ENCODE measurements around the gene MTCL1. TPM values are rescaled to one million over a fixed set of nuclear protein-coding genes. Genes with fewer than 3 reads are reported as not detected.

MTCL1 gene
- total RNA-seq, 1 donor from 2014 or later = 10.0 TPM

- FAIRE-seq = no peak
These were observed 89.0 kb downstream of the MTCL1 start for GRCh38 chr18:8794156-8794933.

GRCh38 chr18:8794934-8795280, 89.6 kb downstream of the MTCL1 start:
- no peak for DNase-seq (ENCODE audit: low read depth)
- no peak for TF ChIP-seq CTCF (IDR thresholded peaks at IDR 0.05; ENCODE audit: insufficient read depth, low read length, severe bottlenecking)
- H3K4me3 ChIP-seq (ENCODE audit: low read depth, low read length) = no peak overlapping the region
- FAIRE-seq = no peak
- peaks cover 4% of the 10 kb centered on the region for H3K36me3 ChIP-seq (ENCODE audit: control insufficient read depth, insufficient read depth, low read length)
- H3K27me3 ChIP-seq (ENCODE audit: control insufficient read depth, insufficient read depth, low read length) = no peaks in the 10 kb centered on the region

More at GRCh38 chr18:8794156-8794933, 89.0 kb downstream of the MTCL1 start:
- H3K27me3 ChIP-seq (ENCODE audit: control insufficient read depth, insufficient read depth, low read length) = no peaks in the 10 kb centered on the region
- no peak for TF ChIP-seq CTCF (IDR thresholded peaks at IDR 0.05; ENCODE audit: insufficient read depth, low read length, severe bottlenecking)
- DNase-seq (ENCODE audit: low read depth) = peak; percentile 71
- peaks cover 3% of the 10 kb centered on the region for H3K36me3 ChIP-seq (ENCODE audit: control insufficient read depth, insufficient read depth, low read length)
- no peak overlapping the region for H3K4me3 ChIP-seq (ENCODE audit: low read depth, low read length)

- Histone ChIP-seq H3K36me3 (ENCODE audit: control insufficient read depth, insufficient read depth, low read length) (peaks cover 4% of the 10 kb centered on the region), H3K27me3 (ENCODE audit: control insufficient read depth, insufficient read depth, low read length) (no peaks in the 10 kb centered on the region), H3K4me3 (ENCODE audit: low read depth, low read length) (no peak overlapping the region)
- TF ChIP-seq CTCF (IDR thresholded peaks at IDR 0.05; ENCODE audit: insufficient read depth, low read length, severe bottlenecking) = no peak
- DNase-seq (ENCODE audit: low read depth) (no peak), FAIRE-seq (no peak)
These were observed 90.4 kb downstream of the MTCL1 start for GRCh38 chr18:8795586-8796325.

GRCh38 chr18:8797206-8797605, 91.8 kb downstream of the MTCL1 start:
- H3K27me3 ChIP-seq (ENCODE audit: control insufficient read depth, insufficient read depth, low read length) = no peaks in the 10 kb centered on the region
- FAIRE-seq = no peak
- peak; percentile 52 for DNase-seq (ENCODE audit: low read depth)
- TF ChIP-seq CTCF (IDR thresholded peaks at IDR 0.05; ENCODE audit: insufficient read depth, low read length, severe bottlenecking) = no peak
- no peak overlapping the region for H3K4me3 ChIP-seq (ENCODE audit: low read depth, low read length)
- peaks cover 4% of the 10 kb centered on the region for H3K36me3 ChIP-seq (ENCODE audit: control insufficient read depth, insufficient read depth, low read length)

- FAIRE-seq (no peak), DNase-seq (ENCODE audit: low read depth) (no peak)
- H3K4me3 ChIP-seq (ENCODE audit: low read depth, low read length) = no peak overlapping the region
- no peaks in the 10 kb centered on the region for H3K27me3 ChIP-seq (ENCODE audit: control insufficient read depth, insufficient read depth, low read length)
- H3K36me3 ChIP-seq (ENCODE audit: control insufficient read depth, insufficient read depth, low read length) = peaks cover 4% of the 10 kb centered on the region
- TF ChIP-seq CTCF (IDR thresholded peaks at IDR 0.05; ENCODE audit: insufficient read depth, low read length, severe bottlenecking) = no peak
These were observed 93.6 kb downstream of the MTCL1 start for GRCh38 chr18:8799001-8799400.

All from bronchial epithelial cell (primary cell).